GM12872 (cell line): ENCODE measurements around the gene CCNI.

Source experiments
- TF ChIP-seq, protein P1 (sequence below): IDR thresholded peaks from 3 replicates; pipeline ENCODE4 v1.5.1; 2011; ENCODE audit warnings: low read depth, mild to moderate bottlenecking, low read length, moderate library complexity; ENCODE audit not compliant: insufficient read depth

The CCNI gene

DNA sequence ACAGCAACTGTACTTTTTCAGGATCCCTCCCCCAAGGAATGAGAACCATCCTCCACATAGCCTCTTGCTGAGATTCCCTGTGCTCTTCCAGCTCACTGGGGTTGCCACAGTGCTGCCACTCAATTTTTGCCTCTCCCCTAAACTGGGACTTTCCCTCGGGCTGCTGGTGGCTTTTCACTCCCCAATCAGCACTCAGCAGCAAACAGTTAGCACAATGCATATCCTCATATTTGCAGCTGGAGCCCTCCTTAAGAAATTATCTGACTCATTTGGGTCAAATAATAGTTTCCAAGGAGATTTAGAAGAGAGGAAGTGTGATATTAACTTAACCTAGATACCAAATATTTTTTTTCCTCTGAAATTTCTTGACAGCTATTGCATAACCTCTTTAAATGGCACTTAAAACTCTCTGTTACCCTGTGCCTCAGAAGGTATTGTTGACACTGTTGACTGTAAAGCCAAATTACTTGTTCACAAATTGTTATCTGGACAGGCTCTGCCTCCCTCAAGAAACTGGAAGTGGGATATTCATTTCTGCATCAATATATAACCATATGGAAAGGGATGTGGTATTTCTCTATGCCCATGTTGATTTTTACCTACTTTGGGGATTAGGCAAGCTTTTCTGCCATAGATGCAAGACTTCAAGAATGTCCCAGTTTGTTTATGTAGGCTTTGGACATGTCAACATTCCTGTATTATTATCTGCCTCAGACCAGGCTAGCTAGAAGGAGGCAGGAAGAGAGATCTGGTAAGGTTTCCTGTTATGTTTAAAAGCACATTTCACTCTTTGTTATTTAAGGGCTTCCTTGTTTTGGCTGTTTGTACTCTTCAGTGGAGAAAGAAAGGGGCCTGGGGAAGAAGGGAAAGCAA lies 68.2 kb downstream of the CCNI start:
- TF ChIP-seq, protein P1, sequence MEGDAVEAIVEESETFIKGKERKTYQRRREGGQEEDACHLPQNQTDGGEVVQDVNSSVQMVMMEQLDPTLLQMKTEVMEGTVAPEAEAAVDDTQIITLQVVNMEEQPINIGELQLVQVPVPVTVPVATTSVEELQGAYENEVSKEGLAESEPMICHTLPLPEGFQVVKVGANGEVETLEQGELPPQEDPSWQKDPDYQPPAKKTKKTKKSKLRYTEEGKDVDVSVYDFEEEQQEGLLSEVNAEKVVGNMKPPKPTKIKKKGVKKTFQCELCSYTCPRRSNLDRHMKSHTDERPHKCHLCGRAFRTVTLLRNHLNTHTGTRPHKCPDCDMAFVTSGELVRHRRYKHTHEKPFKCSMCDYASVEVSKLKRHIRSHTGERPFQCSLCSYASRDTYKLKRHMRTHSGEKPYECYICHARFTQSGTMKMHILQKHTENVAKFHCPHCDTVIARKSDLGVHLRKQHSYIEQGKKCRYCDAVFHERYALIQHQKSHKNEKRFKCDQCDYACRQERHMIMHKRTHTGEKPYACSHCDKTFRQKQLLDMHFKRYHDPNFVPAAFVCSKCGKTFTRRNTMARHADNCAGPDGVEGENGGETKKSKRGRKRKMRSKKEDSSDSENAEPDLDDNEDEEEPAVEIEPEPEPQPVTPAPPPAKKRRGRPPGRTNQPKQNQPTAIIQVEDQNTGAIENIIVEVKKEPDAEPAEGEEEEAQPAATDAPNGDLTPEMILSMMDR, result no peak

- TF ChIP-seq, protein P1, result no peak
These were observed 68.9 kb downstream of the CCNI start for GRCh38 chr4:77006753-77007353.

DNA sequence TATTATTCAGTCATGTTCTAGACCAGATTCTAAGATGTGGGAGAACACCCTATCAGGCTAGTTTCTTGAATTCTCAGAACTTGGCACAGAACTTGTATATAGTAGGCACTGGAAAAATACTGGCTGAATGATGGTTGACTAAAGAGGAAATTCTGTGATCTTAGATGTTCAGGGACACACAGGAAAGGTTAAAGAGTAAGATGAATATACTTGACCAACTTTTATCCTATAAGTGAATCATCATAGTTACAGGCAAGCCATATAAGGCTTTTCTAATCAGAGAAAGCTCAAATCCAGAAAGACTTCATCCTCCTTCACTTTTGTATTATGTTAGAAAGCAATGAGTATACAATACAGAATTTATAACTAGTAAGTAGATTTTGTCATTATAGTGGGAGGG lies 72.4 kb downstream of the CCNI start:
- TF ChIP-seq, protein P1, result no peak

- TF ChIP-seq, protein P1, result no peak
These were observed 73.3 kb downstream of the CCNI start for GRCh38 chr4:77002321-77003107.

DNA sequence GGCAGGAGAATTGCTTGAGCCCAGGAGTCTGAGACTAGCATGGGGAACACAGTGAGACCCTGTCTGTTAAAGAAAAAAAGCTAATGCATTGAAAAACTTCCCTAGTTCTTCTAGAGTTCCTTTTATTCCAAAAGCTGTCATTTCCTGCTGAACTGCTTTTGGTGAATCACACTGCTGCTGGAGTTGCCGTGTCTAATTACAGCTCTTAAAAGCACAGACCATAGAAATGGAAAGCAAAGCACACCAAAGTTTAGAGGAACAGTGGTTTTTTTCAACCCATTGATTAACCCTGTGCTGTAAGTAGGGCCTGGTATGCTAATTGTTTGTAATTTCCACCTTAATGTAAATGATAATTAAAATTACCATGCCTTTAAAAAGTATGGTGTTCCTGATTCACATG lies 73.9 kb downstream of the CCNI start:
- TF ChIP-seq, protein P1, result no peak

DNA sequence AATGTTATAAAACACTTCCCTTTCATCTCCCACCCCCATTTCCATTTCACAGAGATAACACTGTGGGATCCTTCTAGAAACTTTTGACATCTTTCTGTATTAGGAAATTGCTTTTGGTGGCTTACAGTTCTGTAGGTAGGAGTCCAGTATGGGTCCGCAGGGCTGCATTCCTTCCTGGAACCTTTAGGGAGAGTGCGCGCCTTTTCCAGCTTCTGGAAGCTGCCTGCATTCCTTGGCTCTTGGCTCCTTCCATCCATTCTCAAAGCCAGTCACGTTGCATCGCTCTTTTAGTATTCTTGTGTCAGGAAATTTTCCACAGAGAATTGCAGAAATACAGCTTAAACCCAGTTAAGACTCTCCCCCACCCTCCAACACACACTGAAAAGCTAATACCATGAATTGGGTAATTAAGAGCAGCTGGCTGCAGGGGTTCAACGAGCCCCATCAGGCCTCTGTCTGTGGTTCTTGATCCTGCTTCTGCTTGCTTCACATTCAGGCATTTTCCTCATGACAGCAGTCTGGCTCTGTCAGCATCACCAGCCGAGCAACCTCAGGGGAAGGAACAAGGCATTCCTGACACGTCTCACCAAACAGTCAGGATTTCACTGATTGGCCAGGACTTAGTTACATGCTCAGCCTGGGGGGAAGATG lies 77.4 kb downstream of the CCNI start:
- TF ChIP-seq, protein P1, result no peak

DNA sequence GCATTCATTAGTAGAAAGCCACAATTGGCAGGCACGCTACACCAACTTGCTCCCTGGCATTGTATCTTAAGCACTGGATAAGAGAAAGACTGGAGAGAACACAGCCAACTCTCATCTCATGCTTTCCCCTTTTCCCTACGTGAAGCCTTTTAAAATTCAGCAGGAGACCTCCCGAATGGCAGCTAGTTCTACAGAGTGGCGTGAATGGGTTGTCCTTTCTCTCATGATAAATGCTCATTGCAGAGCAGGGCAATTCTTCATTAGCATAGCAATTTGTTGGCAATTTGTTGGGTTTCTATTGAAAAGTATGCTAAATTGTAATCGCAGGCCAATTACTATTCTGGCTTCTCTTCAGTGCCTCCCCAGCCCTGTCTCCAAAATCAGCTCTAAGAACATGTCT lies 78.3 kb downstream of the CCNI start:
- TF ChIP-seq, protein P1, result no peak
